ENCODE results near the gene CNPY1. TPM values are rescaled to one million over a fixed set of nuclear protein-coding genes. Genes with fewer than 3 reads are reported as not detected.
A peak's percentile ranks its signal among the peaks of the same experiment; 100 is the strongest.

The CNPY1 gene
- total and polyA plus RNA-seq, 2 experiments from 2014 or later: 0.15 TPM; not detected in 1

DNA sequence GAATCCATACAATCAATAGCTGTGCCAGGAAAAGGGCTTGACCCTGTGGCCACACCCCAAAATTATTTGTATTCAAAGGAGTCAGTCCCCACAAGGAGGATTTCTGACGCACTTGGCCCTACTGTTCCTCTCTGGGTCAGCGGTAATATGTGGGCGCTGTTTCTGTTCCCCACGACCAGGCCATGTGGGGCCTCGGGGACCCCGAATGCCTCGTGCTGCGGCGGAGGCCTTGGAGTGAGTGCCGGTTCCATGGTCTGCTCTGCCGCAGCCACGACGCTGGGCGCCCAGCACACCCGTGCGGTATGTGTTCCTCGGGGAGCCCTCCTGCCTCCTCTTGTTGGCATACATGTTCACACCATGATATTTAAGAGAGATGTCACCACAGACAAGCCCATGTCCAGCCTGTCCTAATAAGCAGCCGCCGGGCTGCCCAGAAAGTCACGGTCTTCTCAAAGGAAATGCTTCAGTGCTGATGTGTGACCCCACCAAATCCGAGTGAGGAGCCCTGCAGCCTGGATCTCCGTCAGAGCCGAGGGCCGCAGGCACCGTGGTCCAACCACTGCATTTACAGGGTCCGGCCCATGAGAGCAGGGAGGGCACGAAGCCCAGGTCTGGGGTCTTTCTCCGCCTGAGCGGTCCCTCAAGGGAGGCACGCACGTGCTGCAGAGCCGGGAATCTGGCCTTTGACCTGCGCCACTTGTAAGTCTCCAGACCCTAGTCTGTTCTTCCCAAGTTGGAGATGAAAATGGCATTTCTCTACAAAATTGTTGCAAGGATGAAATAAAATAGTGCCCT is 52.4 kb downstream of the CNPY1 start:
- Histone ChIP-seq H3K4me3 (no peak overlapping the region), H3K36me3 (no peaks in the 10 kb centered on the region), H3K4me1 (ENCODE audit: low read depth) (no peaks in the 10 kb centered on the region), H3K27me3 (peaks cover 100% of the 10 kb centered on the region), H3K27ac (no peak overlapping the region), H3K9me3 (ENCODE audit: low read depth) (no peaks in the 10 kb centered on the region)
- no peak for DNase-seq (ENCODE audit: low read depth in 1 of 2, low spot score in 1 of 2)
- TF ChIP-seq, protein P1, sequence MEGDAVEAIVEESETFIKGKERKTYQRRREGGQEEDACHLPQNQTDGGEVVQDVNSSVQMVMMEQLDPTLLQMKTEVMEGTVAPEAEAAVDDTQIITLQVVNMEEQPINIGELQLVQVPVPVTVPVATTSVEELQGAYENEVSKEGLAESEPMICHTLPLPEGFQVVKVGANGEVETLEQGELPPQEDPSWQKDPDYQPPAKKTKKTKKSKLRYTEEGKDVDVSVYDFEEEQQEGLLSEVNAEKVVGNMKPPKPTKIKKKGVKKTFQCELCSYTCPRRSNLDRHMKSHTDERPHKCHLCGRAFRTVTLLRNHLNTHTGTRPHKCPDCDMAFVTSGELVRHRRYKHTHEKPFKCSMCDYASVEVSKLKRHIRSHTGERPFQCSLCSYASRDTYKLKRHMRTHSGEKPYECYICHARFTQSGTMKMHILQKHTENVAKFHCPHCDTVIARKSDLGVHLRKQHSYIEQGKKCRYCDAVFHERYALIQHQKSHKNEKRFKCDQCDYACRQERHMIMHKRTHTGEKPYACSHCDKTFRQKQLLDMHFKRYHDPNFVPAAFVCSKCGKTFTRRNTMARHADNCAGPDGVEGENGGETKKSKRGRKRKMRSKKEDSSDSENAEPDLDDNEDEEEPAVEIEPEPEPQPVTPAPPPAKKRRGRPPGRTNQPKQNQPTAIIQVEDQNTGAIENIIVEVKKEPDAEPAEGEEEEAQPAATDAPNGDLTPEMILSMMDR (IDR thresholded peaks at IDR 0.05; ENCODE audit: low read depth, low read length): no peak

GRCh38 chr7:155491812-155492211 is 54.5 kb downstream of the CNPY1 start:
- Histone ChIP-seq H3K4me1 (ENCODE audit: low read depth) (no peaks in the 10 kb centered on the region), H3K36me3 (no peaks in the 10 kb centered on the region), H3K4me3 (no peak overlapping the region), H3K9me3 (ENCODE audit: low read depth) (no peaks in the 10 kb centered on the region), H3K27me3 (peaks cover 100% of the 10 kb centered on the region), H3K27ac (no peak overlapping the region)
- TF ChIP-seq, protein P1 (IDR thresholded peaks at IDR 0.05; ENCODE audit: low read depth, low read length): no peak
- no peak for DNase-seq (ENCODE audit: low read depth in 1 of 2, low spot score in 1 of 2)

- H3K27ac ChIP-seq: no peak overlapping the region
Observed at GRCh38 chr7:155490697-155491628, 55.4 kb downstream of the CNPY1 start.

DNA sequence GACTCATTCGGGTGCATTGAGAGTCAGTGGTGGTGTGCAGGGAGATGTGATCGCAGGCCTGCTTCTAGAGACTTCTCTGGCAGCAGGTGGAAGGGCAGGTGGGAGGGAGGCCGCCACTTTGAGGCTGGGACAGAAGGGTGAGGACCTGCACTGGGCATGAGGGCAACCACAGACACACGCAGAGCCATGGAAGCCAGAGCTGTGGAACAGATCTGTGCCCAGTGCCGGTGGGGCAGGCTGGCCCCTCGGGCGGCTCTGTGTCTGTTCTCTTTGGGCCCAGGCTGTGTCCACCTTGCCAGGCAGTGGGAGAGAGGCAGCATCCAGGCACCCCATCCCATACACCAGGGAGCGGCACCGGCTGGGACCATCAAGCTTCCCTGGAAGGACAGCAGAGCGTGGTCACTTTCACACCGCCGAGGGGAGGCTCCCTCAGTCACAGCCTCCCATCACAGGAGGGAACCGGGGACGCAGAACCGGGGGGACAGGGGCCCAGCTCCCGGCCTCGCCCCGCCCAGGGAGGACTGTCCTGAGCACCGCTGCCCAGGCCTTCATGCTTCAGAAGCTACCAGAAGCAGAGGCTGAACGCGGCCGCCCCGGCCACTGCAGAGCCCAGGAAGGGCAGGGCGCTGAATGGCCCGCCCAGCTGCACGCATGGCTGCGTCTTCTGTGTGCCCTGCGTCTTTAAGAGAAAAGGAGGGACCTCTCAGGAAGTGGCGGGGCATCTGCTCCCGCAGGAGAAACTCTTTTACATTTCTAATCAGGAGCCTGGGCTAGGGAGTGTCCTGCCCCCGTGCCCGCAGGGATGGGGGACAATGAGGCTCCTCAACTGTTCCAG is 56.3 kb downstream of the CNPY1 start:
- TF ChIP-seq, protein P1 (IDR thresholded peaks at IDR 0.05; ENCODE audit: low read depth, low read length): no peak
- Histone ChIP-seq H3K4me1 (ENCODE audit: low read depth) (no peaks in the 10 kb centered on the region), H3K9me3 (ENCODE audit: low read depth) (no peaks in the 10 kb centered on the region), H3K4me3 (no peak overlapping the region), H3K27me3 (peaks cover 100% of the 10 kb centered on the region), H3K36me3 (no peaks in the 10 kb centered on the region), H3K27ac (no peak overlapping the region)
- DNase-seq (ENCODE audit: low read depth in 1 of 2, low spot score in 1 of 2): peak in 1 of 2 donors; percentile 21

More at GRCh38 chr7:155490697-155491628, 55.4 kb downstream of the CNPY1 start:
- TF ChIP-seq, protein P1 (IDR thresholded peaks at IDR 0.05; ENCODE audit: low read depth, low read length): no peak
- DNase-seq (ENCODE audit: low read depth in 1 of 2, low spot score in 1 of 2): peak in 1 of 2 donors; percentile 64
- Histone ChIP-seq H3K9me3 (ENCODE audit: low read depth) (no peaks in the 10 kb centered on the region), H3K4me1 (ENCODE audit: low read depth) (no peaks in the 10 kb centered on the region), H3K4me3 (no peak overlapping the region), H3K36me3 (no peaks in the 10 kb centered on the region), H3K27me3 (peaks cover 100% of the 10 kb centered on the region)

All from cardiac muscle cell (in vitro differentiated cells and primary cell).